OCI-LY3 (cell line): Measurements from ENCODE around the gene STIM1.

Experiments
- EZH2phosphoT487 ChIP-seq: fragments of 200-600 bp; shearing (Covaris generic); IDR thresholded peaks from 2 replicates; pipeline ENCODE4 v1.6.1; 2018; ENCODE audit warnings: antibody characterized with exemption, mixed run types, low read depth
- TF ChIP-seq, protein P1 (sequence below): fragments of 200-600, 300-600 bp; sonication (generic); IDR thresholded peaks from 2 replicates; pipeline ENCODE4 v1.5.1; 2014; ENCODE audit warnings: antibody characterized with exemption, low read length, low read depth

DNA sequence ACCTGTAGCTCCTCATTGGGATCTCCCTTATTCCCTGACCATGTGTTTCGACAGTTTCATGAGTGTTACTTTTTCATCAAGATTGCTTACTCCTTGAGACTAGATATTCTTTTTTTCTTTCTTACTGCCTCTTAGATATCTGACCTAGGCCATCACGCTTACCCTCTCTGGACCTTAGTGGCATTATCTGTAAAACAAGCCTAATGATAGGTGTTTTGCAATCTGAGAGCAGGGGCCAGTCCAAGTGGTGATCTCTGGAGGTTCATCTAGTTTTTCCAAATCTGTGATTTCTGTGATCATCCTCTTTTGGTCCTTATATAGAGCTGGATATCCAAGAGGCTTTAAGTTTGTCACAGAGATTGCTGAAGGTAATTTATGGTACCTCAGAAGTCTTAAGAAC lies 34.5 kb downstream of the STIM1 start:
- TF ChIP-seq, protein P1, sequence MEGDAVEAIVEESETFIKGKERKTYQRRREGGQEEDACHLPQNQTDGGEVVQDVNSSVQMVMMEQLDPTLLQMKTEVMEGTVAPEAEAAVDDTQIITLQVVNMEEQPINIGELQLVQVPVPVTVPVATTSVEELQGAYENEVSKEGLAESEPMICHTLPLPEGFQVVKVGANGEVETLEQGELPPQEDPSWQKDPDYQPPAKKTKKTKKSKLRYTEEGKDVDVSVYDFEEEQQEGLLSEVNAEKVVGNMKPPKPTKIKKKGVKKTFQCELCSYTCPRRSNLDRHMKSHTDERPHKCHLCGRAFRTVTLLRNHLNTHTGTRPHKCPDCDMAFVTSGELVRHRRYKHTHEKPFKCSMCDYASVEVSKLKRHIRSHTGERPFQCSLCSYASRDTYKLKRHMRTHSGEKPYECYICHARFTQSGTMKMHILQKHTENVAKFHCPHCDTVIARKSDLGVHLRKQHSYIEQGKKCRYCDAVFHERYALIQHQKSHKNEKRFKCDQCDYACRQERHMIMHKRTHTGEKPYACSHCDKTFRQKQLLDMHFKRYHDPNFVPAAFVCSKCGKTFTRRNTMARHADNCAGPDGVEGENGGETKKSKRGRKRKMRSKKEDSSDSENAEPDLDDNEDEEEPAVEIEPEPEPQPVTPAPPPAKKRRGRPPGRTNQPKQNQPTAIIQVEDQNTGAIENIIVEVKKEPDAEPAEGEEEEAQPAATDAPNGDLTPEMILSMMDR: no peak
- no peak for TF ChIP-seq EZH2phosphoT487
